Stimulated activated effector memory CD8-positive, alpha-beta T cell treated with anti-CD3 and anti-CD28 coated beads, Interleukin-12 subunit alpha, Interleukin-12 subunit beta, amount 100 ng/mL, for 72 hours (primary cell): Measurements from ENCODE around the gene PCDHGB2.
"Not testable (repeated sequence)": the region's sequence is repeated elsewhere in the genome, so short reads cannot be mapped to it uniquely, and the experiment has no call there.

Experiments used
- ATAC-seq: fragments of 150-1000 bp; cut with Tn5 transposase; 2 replicates; pipeline ENCODE4 v1.10.0; 2021
- DNase-seq, 2 donors: peaks; one replicate each; pipeline ENCODE4 v3.0.0; 2021 to 2022; ENCODE audit warnings: low spot score in 2 of 2
- H3K27ac Mint-ChIP-seq: one replicate; pipeline ENCODE4 v1.8.0; 2022; ENCODE audit warnings: mild to moderate bottlenecking, mixed read lengths
- H3K36me3 Mint-ChIP-seq: one replicate; pipeline ENCODE4 v1.8.0; 2022; ENCODE audit warnings: mild to moderate bottlenecking, mixed read lengths
- H3K4me1 Mint-ChIP-seq: one replicate; pipeline ENCODE4 v1.8.0; 2022; ENCODE audit warnings: mixed read lengths
- H3K4me3 Mint-ChIP-seq: one replicate; pipeline ENCODE4 v1.8.0; 2022; ENCODE audit warnings: mild to moderate bottlenecking, mixed read lengths
- H3K9me3 Mint-ChIP-seq: one replicate; pipeline ENCODE4 v1.8.0; 2022; ENCODE audit warnings: mixed read lengths

The PCDHGB2 gene

DNA sequence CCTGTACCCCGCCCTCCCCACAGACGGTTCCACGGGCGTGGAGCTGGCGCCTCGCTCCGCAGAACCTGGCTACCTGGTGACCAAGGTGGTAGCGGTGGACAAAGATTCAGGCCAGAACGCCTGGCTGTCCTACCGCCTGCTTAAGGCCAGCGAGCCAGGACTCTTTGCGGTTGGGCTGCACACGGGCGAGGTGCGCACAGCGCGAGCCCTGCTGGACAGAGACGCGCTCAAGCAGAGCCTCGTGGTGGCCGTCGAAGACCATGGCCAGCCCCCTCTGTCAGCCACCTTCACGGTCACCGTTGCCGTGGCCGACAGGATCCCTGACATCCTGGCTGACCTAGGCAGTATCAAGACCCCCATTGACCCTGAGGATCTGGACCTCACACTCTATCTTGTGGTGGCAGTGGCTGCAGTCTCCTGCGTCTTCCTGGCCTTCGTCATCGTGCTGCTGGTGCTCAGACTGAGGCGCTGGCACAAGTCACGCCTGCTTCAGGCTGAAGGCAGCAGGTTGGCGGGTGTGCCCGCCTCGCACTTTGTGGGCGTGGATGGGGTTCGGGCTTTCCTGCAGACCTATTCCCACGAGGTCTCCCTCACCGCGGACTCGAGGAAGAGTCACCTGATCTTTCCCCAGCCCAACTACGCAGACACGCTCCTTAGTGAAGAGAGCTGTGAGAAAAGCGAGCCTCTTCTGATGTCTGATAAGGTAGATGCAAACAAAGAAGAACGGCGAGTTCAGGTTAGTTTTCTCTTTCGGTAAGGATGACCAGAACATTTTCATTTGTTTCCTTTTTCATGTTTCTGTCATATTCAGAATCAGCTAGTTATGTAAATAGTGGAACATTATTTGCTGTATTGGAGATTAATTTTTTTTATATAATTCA, 6.5 kb downstream of the PCDHGB2 start:
- peaks cover 17% of the 10 kb centered on the region for H3K9me3 Mint-ChIP-seq
- ATAC-seq (no peak), DNase-seq (no peak)
- H3K36me3 Mint-ChIP-seq, result no peaks in the 10 kb centered on the region
- peaks cover 6% of the 10 kb centered on the region for H3K4me1 Mint-ChIP-seq
- H3K27ac Mint-ChIP-seq, result no peak overlapping the region
- H3K4me3 Mint-ChIP-seq, result no peak overlapping the region

DNA sequence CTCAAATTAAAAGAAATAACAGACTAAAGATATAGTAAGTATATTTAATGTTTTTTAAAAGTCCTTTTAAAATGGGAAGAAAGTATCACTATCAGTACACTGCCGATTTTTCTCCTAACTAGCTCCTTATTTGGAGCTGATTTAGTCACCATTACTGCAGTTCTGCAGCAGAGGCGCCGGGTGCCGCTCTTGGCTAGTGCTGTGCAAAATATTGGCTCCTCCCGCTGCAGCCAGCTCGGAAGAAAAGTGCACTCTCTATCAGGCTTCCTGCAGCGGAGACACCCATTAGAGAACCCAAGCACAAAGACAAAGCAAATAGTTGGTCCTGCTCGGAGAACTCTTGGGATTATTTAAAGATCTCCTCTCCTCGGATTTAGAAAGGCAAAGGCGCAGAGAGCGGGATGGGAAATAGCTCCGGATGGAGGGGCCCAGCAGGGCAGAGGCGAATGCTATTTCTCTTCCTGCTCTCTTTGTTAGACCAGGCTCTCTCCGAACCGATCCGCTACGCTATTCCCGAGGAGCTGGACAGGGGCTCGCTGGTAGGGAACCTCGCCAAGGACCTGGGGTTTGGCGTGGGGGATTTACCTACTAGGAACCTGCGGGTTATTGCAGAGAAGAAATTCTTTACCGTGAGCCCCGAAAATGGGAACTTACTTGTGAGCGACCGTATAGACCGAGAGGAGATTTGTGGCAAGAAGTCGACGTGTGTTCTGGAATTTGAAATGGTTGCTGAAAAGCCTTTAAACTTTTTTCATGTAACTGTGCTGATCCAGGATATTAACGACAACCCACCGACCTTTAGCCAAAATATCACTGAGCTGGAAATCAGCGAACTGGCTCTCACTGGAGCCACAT, 10.4 kb downstream of the PCDHGB2 start, which contains the start of gene PCDHGB3:
Gene PCDHGB3 (plus strand): TSS at position 249 of the 855 bp plus-strand sequence. CDS start 153 bp downstream, at position 402.
- Mint-ChIP-seq H3K4me3 (peak within 1 kb of the TSS; percentile 77), H3K36me3 (no peaks in the 10 kb centered on the region), H3K9me3 (peaks cover 17% of the 10 kb centered on the region), H3K27ac (no peak within 1 kb of the TSS), H3K4me1 (peaks cover 6% of the 10 kb centered on the region)
- DNase-seq (no peak), ATAC-seq (peak; percentile 68)

DNA sequence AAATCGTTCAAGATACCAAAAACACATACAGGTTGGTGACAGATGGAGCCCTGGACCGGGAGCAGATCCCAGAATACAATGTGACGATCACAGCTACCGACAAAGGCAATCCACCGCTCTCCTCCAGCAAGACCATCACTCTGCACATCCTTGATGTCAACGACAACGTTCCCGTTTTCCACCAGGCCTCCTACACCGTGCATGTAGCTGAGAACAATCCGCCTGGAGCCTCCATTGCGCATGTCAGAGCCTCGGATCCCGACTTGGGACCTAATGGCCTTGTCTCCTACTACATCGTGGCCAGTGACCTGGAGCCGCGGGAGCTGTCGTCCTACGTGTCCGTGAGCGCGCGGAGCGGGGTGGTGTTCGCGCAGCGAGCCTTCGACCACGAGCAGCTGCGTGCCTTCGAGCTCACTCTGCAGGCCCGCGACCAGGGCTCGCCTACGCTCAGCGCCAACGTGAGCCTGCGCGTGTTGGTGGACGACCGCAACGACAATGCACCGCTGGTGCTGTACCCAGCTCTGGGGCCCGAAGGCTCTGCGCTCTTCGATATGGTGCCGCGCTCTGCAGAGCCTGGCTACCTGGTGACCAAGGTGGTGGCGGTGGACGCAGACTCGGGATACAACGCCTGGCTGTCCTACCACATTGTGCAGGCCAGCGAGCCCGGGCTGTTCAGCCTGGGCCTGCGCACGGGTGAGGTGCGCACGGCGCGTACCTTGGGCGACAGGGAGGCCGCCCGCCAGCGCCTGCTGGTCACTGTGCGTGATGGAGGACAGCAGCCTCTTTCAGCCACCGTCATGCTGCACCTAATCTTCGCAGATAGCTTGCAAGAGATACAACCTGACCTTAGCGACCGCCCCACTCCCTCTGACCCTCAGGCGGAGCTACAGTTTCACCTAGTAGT, 12.0 kb downstream of the PCDHGB2 start:
- H3K4me1 Mint-ChIP-seq, result peaks cover 6% of the 10 kb centered on the region
- no peak overlapping the region for H3K27ac Mint-ChIP-seq
- no peaks in the 10 kb centered on the region for H3K36me3 Mint-ChIP-seq
- DNase-seq, result no peak
- ATAC-seq, result no peak
- no peak overlapping the region for H3K4me3 Mint-ChIP-seq
- H3K9me3 Mint-ChIP-seq, result peaks cover 11% of the 10 kb centered on the region

DNA sequence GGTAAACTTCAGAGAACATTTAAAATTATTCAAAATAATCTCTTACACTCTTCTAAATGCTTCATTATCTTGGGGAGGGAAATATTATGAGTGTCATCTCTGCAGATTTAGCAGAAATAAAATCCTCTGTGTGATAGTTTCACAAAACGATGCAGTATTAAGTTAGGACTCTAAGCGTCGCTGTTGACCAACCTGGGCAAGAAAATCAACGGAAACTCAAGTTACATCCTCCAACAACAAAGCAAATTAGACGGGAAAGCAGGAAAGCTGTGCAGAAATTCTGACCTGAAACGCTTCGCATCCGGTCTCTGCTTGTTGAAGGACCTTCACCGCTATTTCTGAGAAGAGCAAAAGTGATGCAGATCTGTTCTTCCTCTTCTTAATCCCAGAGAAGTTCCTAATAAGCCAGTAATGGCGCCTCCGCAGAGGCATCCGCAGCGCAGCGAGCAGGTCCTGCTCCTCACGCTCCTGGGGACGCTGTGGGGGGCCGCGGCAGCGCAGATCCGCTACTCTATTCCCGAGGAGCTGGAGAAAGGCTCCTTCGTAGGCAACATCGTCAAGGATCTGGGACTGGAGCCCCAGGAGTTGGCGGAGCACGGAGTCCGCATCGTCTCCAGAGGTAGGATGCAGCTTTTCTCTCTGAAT, 14.0 kb downstream of the PCDHGB2 start, which contains the start of gene PCDHGA6:
Gene PCDHGA6 (plus strand): TSS at position 219 of the 645 bp plus-strand sequence. CDS start 193 bp downstream, at position 412.
- peaks cover 6% of the 10 kb centered on the region for H3K4me1 Mint-ChIP-seq
- H3K9me3 Mint-ChIP-seq, result peaks cover 11% of the 10 kb centered on the region
- H3K4me3 Mint-ChIP-seq, result peak within 1 kb of the TSS; percentile 20
- ATAC-seq, result no peak
- DNase-seq, result no peak
- no peak within 1 kb of the TSS for H3K27ac Mint-ChIP-seq
- no peaks in the 10 kb centered on the region for H3K36me3 Mint-ChIP-seq

DNA sequence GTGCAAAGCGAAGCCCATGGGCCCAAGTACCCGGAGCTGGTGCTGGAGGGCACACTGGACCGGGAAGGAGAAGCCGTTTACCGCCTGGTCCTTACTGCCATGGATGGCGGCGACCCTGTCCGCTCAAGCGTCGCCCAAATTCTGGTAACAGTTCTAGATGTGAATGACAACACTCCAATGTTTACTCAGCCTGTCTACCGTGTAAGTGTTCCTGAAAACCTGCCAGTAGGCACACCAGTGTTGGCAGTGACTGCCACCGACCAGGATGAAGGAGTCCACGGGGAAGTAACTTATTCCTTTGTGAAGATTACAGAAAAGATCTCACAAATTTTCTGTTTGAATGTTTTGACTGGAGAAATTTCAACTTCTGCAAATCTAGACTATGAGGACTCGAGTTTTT, 14.8 kb downstream of the PCDHGB2 start:
- no peak for ATAC-seq
- H3K4me3 Mint-ChIP-seq, result no peak overlapping the region
- H3K9me3 Mint-ChIP-seq, result peaks cover 9% of the 10 kb centered on the region
- H3K4me1 Mint-ChIP-seq, result peaks cover 6% of the 10 kb centered on the region
- DNase-seq, result no peak
- H3K36me3 Mint-ChIP-seq, result no peaks in the 10 kb centered on the region
- no peak overlapping the region for H3K27ac Mint-ChIP-seq

DNA sequence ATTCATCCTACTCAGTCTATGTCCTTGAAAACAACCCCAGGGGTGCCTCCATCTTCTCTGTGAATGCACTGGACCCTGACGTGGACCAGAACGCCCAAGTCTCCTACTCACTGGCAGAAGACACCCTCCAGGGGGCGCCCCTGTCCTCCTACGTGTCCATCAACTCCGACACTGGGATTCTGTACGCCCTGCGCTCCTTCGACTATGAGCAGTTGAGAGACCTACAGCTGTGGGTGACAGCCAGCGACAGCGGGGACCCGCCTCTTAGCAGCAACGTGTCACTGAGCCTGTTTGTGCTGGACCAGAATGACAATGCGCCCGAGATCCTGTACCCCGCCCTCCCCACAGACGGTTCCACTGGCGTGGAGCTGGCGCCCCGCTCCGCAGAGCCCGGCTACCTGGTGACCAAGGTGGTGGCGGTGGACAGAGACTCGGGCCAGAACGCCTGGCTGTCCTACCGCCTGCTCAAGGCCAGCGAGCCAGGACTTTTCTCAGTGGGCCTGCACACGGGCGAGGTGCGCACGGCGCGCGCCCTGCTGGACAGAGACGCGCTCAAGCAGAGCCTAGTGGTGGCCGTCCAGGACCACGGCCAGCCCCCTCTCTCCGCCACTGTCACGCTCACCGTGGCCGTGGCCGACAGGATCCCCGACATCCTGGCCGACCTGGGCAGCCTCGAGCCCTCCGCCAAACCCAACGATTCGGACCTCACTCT, 15.8 kb downstream of the PCDHGB2 start:
- ATAC-seq, DNase-seq, H3K4me1 Mint-ChIP-seq, H3K27ac Mint-ChIP-seq, H3K4me3 Mint-ChIP-seq, H3K36me3 Mint-ChIP-seq, H3K9me3 Mint-ChIP-seq: not testable (repeated sequence)

DNA sequence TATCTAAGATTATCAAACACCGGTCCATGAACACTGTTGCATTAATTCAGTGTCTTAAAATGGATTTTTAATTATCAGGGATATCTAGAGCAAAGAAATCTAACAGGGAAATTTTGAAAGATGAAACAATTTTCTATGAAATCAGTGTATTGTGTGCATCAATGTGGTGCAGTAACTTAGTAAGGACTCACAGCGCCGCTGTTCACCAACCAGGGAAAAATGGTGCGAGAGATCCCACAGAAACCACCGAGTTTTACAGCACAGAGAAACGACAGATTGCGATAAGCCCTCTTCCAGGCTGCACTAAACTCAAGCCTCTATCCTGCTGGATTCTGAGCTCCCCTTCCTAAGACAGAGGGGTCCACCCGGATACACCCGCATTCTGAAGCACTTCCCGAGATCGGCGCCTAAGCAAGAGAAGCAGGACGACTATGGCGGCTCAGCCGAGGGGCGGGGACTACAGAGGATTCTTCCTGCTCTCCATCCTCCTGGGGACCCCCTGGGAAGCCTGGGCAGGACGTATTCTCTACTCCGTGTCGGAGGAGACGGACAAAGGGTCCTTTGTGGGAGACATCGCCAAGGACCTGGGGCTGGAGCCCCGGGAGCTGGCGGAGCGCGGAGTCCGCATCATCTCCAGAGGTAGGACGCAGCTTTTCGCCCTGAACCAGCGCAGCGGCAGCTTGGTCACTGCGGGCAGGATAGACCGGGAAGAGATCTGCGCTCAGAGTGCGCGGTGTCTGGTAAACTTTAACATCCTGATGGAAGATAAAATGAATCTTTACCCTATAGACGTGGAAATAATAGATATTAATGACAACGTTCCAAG, 22.9 kb downstream of the PCDHGB2 start, which contains the start of gene PCDHGA7:
Gene PCDHGA7 (plus strand): TSS at position 274 of the 826 bp plus-strand sequence. CDS start 158 bp downstream, at position 432.
- Mint-ChIP-seq H3K4me1 (no peaks in the 10 kb centered on the region), H3K9me3 (peaks cover 3% of the 10 kb centered on the region), H3K36me3 (peaks cover 6% of the 10 kb centered on the region), H3K4me3 (peak within 1 kb of the TSS; percentile 36), H3K27ac (no peak within 1 kb of the TSS)
- ATAC-seq (no peak), DNase-seq (no peak)

DNA sequence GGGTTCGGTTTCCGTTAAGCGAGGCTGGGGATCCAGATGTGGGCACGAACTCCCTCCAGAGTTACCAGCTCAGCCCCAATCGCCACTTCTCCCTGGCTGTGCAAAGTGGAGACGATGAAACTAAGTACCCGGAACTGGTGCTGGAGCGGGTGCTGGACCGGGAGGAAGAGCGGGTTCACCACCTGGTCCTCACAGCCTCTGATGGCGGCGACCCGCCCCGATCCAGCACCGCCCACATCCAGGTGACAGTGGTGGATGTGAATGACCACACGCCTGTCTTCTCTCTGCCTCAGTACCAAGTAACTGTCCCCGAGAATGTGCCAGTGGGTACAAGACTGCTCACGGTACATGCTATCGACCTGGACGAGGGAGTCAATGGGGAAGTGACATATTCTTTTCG, 23.6 kb downstream of the PCDHGB2 start:
- H3K9me3 Mint-ChIP-seq, result peaks cover 3% of the 10 kb centered on the region
- no peak for ATAC-seq
- H3K4me3 Mint-ChIP-seq, result no peak overlapping the region
- H3K36me3 Mint-ChIP-seq, result peaks cover 6% of the 10 kb centered on the region
- no peaks in the 10 kb centered on the region for H3K4me1 Mint-ChIP-seq
- DNase-seq, result no peak
- no peak overlapping the region for H3K27ac Mint-ChIP-seq

DNA sequence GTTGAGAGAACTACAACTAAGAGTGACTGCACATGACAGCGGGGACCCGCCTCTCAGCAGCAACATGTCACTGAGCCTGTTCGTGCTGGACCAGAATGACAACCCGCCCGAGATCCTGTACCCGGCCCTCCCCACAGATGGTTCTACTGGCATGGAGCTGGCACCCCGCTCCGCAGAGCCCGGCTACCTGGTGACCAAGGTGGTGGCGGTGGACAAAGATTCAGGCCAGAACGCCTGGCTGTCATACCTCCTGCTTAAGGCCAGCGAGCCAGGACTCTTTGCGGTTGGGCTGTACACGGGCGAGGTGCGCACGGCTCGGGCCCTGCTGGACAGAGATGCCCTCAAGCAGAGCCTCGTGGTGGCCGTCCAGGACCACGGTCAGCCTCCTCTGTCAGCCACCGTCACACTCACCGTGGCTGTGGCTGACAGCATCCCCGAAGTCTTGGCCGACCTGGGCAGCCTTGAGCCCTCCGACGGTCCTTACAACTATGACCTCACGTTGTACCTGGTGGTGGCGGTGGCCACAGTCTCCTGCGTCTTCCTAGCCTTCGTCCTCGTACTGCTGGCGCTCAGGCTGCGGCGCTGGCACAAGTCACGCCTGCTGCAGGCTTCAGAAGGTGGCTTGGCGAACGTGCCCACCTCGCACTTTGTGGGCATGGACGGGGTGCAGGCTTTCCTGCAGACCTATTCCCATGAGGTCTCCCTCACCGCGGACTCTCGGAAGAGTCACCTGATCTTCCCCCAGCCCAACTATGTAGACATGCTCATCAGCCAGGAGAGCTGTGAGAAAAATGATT, 24.9 kb downstream of the PCDHGB2 start:
- peaks cover 6% of the 10 kb centered on the region for H3K36me3 Mint-ChIP-seq
- DNase-seq, result no peak
- no peak overlapping the region for H3K4me3 Mint-ChIP-seq
- no peak for ATAC-seq
- H3K9me3 Mint-ChIP-seq, result peaks cover 8% of the 10 kb centered on the region
- no peaks in the 10 kb centered on the region for H3K4me1 Mint-ChIP-seq
- no peak overlapping the region for H3K27ac Mint-ChIP-seq

DNA sequence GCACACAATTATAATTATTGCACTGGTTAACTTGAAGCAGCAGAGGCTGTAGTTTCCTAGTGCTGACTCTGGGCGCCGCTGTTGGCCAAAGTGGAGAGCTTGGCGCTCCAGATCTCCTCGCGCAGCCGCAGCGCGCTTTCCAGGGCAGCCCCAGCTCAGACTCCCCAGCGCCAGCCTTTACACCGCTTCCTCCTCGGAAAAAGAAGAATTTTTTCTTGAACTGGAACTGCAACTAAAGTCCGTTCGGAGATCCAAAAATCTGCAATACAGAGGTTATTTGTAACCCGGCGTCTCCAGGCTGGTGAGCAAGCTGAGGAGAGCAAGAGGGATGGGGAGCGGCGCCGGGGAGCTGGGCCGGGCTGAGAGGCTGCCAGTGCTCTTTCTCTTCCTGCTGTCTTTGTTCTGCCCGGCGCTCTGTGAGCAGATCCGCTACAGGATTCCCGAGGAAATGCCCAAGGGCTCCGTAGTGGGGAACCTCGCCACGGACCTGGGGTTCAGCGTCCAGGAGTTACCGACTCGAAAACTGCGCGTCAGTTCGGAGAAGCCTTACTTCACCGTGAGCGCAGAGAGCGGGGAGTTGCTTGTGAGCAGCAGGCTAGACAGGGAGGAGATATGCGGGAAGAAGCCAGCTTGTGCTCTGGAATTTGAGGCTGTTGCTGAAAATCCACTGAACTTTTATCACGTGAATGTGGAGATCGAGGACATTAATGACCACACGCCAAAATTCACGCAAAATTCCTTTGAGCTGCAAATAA, 27.9 kb downstream of the PCDHGB2 start, which contains the start of gene PCDHGB4:
Gene PCDHGB4 (plus strand): TSS at position 142 of the 755 bp plus-strand sequence. CDS start 187 bp downstream, at position 329.
- DNase-seq, H3K4me3 Mint-ChIP-seq, H3K27ac Mint-ChIP-seq, H3K36me3 Mint-ChIP-seq, H3K4me1 Mint-ChIP-seq: not testable (repeated sequence)
- peak; percentile 53 for ATAC-seq
- H3K9me3 Mint-ChIP-seq, result peaks cover 16% of the 10 kb centered on the region

DNA sequence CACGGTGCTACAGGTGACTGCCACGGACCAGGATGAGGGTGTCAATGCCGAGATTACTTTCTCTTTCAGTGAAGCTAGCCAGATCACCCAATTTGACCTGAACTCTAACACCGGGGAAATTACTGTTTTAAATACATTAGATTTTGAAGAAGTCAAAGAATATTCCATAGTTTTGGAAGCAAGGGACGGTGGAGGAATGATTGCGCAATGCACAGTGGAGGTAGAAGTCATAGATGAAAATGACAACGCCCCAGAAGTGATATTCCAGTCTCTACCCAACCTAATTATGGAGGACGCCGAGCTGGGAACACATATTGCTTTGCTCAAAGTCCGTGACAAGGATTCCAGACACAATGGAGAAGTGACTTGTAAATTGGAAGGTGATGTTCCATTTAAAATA, 28.9 kb downstream of the PCDHGB2 start:
- ATAC-seq (no peak), DNase-seq (no peak)
- no peaks in the 10 kb centered on the region for H3K36me3 Mint-ChIP-seq
- H3K9me3 Mint-ChIP-seq, result peaks cover 13% of the 10 kb centered on the region
- no peak overlapping the region for H3K27ac Mint-ChIP-seq
- no peaks in the 10 kb centered on the region for H3K4me1 Mint-ChIP-seq
- H3K4me3 Mint-ChIP-seq, result no peak overlapping the region
